Measurements from ENCODE around the gene CDC34.
A peak's percentile ranks its signal among the peaks of the same experiment; 100 is the strongest.
"Not testable (repeated sequence)": the region's sequence is repeated elsewhere in the genome, so short reads cannot be mapped to it uniquely, and the experiment has no call there.

The CDC34 gene

DNA sequence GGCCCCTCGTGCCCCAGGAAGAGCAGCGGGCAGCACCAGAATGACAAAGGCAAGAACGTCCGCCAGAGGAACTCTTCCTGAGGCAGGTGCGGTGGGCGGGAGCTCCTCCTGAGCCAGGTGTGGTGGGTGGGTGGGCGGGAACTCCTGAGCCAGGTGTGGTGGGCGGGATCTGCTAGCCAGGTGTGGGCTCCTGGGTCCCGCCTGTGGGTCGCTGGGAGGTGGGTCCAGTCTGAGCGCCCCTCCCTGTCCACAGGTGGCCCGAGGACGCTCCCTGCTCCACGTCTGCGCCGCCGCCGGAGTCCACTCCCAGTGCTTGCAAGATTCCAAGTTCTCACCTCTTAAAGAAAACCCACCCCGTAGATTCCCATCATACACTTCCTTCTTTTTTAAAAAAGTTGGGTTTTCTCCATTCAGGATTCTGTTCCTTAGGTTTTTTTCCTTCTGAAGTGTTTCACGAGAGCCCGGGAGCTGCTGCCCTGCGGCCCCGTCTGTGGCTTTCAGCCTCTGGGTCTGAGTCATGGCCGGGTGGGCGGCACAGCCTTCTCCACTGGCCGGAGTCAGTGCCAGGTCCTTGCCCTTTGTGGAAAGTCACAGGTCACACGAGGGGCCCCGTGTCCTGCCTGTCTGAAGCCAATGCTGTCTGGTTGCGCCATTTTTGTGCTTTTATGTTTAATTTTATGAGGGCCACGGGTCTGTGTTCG is 51.1 kb downstream of the CDC34 start:
- Histone ChIP-seq H3K27ac (no peak overlapping the region), H3K36me3 (peaks cover 61% of the 10 kb centered on the region), H3K27me3 (peaks cover 30% of the 10 kb centered on the region), H3K4me3 (ENCODE audit: low read depth in 1 of 2, low read length in 1 of 2) (no peak overlapping the region), H3K9me3 (no peaks in the 10 kb centered on the region), H3K4me1 (ENCODE audit: control insufficient read depth in 1 of 2, insufficient read depth in 1 of 2, low read depth in 1 of 2, low read length in 1 of 2) (no peaks in the 10 kb centered on the region)
- TF ChIP-seq, protein P1, sequence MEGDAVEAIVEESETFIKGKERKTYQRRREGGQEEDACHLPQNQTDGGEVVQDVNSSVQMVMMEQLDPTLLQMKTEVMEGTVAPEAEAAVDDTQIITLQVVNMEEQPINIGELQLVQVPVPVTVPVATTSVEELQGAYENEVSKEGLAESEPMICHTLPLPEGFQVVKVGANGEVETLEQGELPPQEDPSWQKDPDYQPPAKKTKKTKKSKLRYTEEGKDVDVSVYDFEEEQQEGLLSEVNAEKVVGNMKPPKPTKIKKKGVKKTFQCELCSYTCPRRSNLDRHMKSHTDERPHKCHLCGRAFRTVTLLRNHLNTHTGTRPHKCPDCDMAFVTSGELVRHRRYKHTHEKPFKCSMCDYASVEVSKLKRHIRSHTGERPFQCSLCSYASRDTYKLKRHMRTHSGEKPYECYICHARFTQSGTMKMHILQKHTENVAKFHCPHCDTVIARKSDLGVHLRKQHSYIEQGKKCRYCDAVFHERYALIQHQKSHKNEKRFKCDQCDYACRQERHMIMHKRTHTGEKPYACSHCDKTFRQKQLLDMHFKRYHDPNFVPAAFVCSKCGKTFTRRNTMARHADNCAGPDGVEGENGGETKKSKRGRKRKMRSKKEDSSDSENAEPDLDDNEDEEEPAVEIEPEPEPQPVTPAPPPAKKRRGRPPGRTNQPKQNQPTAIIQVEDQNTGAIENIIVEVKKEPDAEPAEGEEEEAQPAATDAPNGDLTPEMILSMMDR (IDR thresholded peaks at IDR 0.05): no peak

DNA sequence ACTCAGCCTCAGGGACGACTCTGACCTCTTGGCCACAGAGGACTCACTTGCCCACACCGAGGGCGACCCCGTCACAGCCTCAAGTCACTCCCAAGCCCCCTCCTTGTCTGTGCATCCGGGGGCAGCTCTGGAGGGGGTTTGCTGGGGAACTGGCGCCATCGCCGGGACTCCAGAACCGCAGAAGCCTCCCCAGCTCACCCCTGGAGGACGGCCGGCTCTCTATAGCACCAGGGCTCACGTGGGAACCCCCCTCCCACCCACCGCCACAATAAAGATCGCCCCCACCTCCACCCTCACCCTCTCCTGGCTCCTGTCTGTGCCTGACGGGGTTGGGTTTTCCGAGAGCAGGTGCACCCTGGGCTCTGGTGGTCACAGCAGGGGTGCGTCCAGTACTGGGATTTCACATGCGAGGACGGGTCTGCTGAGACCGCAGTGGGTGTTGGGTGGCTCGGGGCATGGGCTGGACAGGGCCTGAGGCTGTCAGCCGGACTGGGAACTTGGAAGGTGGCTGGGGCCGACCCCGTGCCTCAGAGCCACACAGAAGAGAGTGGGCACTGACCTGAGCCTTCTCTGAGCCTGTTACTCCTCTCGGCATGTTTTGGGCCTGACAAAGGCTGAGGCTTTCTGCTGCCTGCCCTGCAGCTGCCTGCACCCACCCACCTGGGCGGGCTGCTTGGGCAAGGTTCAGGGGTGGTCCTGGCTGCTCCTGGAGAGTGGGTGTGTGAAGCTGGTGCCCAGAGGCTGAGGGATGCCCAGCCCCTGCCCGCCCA is 51.8 kb downstream of the CDC34 start:
- Histone ChIP-seq H3K9me3 (no peaks in the 10 kb centered on the region), H3K4me3 (ENCODE audit: low read depth in 1 of 2, low read length in 1 of 2) (no peak overlapping the region), H3K27me3 (peaks cover 37% of the 10 kb centered on the region), H3K27ac (no peak overlapping the region), H3K36me3 (peaks cover 53% of the 10 kb centered on the region), H3K4me1 (ENCODE audit: control insufficient read depth in 1 of 2, insufficient read depth in 1 of 2, low read depth in 1 of 2, low read length in 1 of 2) (no peaks in the 10 kb centered on the region)
- TF ChIP-seq, protein P1 (IDR thresholded peaks at IDR 0.05): no peak

DNA sequence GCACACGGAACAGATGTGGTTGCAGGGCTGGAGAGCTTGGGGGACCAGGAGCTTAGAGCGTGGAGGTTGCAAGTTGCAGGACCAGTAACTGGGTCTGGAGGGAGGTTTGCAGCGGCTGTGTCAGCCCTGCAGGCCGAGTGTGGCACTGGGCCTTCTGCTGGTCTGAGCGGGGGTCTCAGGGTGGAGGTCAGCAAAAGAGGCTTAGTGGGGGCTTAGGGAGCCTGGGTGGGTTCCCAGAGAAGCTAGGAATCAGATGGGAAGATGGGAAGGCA is 52.3 kb downstream of the CDC34 start:
- H3K4me1 ChIP-seq (ENCODE audit: control insufficient read depth in 1 of 2, insufficient read depth in 1 of 2, low read depth in 1 of 2, low read length in 1 of 2): no peaks in the 10 kb centered on the region
- TF ChIP-seq, protein P1 (IDR thresholded peaks at IDR 0.05): no peak
- H3K36me3 ChIP-seq: peaks cover 50% of the 10 kb centered on the region
- peaks cover 43% of the 10 kb centered on the region for H3K27me3 ChIP-seq
- no peak overlapping the region for H3K27ac ChIP-seq
- no peaks in the 10 kb centered on the region for H3K9me3 ChIP-seq
- H3K4me3 ChIP-seq (ENCODE audit: low read depth in 1 of 2, low read length in 1 of 2): no peak overlapping the region

DNA sequence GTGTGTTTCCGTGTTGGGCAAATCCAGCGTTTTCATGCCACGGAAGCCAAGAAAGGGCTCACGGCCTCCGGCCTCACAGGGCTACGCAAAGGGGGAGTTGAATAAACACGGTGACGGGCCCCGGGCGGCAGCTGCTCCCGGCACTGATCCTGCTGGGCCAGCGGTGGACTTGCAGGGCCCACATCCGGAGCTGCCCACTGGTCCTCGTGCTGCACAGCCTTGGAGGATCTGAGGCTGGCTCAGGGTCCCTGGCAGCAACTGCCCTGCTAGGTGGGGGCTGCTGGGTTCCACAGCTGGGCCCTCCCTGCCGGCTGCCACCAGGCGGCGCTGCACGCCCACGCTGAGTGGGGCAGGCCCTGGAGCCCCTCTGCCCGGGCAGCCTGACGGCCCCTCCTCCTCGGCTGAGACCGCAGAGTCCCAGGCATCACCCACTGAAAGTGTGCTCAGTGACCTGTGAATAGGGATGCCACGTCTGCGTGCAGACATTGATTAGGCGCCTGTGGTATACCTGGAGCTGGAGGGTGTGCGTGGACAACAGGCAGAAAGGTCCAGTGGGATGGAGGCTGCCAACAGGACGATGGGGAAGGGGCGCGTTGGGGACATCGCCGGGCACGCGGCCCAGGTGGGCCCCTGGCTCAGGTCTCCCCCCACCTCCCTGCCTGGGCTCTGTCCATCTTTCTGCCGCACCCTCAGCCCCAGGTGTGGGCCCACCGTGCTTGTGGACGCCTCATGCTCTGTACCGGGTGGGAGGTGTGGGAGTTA is 52.9 kb downstream of the CDC34 start:
- Histone ChIP-seq H3K9me3 (no peaks in the 10 kb centered on the region), H3K27ac (no peak overlapping the region), H3K4me3 (ENCODE audit: low read depth in 1 of 2, low read length in 1 of 2) (no peak overlapping the region), H3K4me1 (ENCODE audit: control insufficient read depth in 1 of 2, insufficient read depth in 1 of 2, low read depth in 1 of 2, low read length in 1 of 2) (no peaks in the 10 kb centered on the region), H3K36me3 (peaks cover 45% of the 10 kb centered on the region), H3K27me3 (peaks cover 48% of the 10 kb centered on the region)
- TF ChIP-seq, protein P1 (IDR thresholded peaks at IDR 0.05): peak; percentile 73

DNA sequence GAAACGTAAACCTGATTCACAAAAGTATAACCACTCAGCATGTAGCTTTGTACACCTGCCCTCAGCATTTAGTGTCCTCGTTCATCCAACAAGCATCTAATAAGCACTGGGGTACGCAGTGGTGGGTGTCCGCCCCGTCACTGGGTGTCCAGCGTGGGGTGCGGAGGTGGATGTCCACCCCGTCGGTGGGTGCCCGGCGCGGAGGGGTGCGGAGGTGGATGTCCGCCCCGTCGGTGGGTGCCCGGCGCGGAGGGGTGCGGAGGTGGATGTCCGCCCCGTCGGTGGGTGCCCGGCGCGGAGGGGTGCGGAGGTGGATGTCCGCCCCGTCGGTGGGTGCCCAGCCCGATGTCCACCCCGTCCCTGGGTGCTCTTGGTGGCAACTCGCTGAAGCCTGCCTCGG is 53.6 kb downstream of the CDC34 start:
- not testable (repeated sequence) for H3K9me3 ChIP-seq; H3K4me1 ChIP-seq (ENCODE audit: control insufficient read depth in 1 of 2, insufficient read depth in 1 of 2, low read depth in 1 of 2, low read length in 1 of 2); H3K27ac ChIP-seq; H3K4me3 ChIP-seq (ENCODE audit: low read depth in 1 of 2, low read length in 1 of 2)
- Histone ChIP-seq H3K36me3 (peaks cover 38% of the 10 kb centered on the region), H3K27me3 (peaks cover 50% of the 10 kb centered on the region)
